Adrenal gland (tissue), 12 donors: ENCODE measurements around the gene DISP2. TPM values are rescaled to one million over a fixed set of nuclear protein-coding genes. Genes with fewer than 3 reads are reported as not detected.
A peak's percentile ranks its signal among the peaks of the same experiment; 100 is the strongest.

Experiments
- DNase-seq, 7 donors: peaks; one replicate each; pipeline ENCODE4 v3.0.0-alpha.2; 2019 to 2020
- H3K27ac ChIP-seq, 5 donors: fragments of 200-600 bp; sonication (generic) in 4 of 5; 1 replicate in 3 of 5; 2 replicates in 2 of 5; pipeline versions ENCODE4 v1.5.1 to v1.8.0; 2016 to 2020; ENCODE audit warnings: mild to moderate bottlenecking in 1 of 5
- H3K27me3 ChIP-seq: fragments of 200-600 bp; 2 replicates; pipeline ENCODE4 v1.8.0; 2021
- H3K36me3 ChIP-seq, 2 donors: fragments of 200-600 bp; replicated peaks in 1 of 2; 1 replicate in 1 of 2; 2 replicates in 1 of 2; pipeline versions ENCODE4 v1.5.1 to v1.8.0; 2018 to 2022
- H3K4me1 ChIP-seq, 2 donors: fragments of 200-600 bp; replicated peaks in 1 of 2; 1 replicate in 1 of 2; 2 replicates in 1 of 2; pipeline versions ENCODE4 v1.5.1 to v1.8.0; 2018 to 2021
- H3K4me3 ChIP-seq, 4 donors: fragments of 200-600 bp; sonication (generic) in 3 of 4; one replicate each; pipeline ENCODE4 v1.5.1; 2016 to 2018
- H3K9me3 ChIP-seq, 3 donors: fragments of 200-600 bp; sonication (generic) in 1 of 3; replicated peaks in 1 of 3; 1 replicate in 2 of 3; 2 replicates in 1 of 3; pipeline versions ENCODE4 v1.5.1 to v1.8.0; 2016 to 2021
- POLR2A ChIP-seq, 2 donors: fragments of 450-650 bp; IDR thresholded peaks; one replicate each; pipeline ENCODE4 v1.6.1; 2017; ENCODE audit warnings: antibody characterized with exemption in 2 of 2, mild to moderate bottlenecking in 2 of 2, moderate library complexity in 1 of 2
- WGBS, 4 donors: extraction: QIAGEN DNeasy Blood & Tissue Kit in 2 of 4; methylation state at CpG; one replicate each; pipeline versions ENCODE4 v1.1.5 to v1.1.7; 2013 to 2017; 5-methylcytosine and 5-hydroxymethylcytosine counted together
- intact Hi-C, 2 donors: fragments of 100-400 bp; cut with DNase I; formaldehyde crosslinking; loops; one replicate each; pipeline versions ENCODE4 v1.14.1 to v1.15.0; 2022 to 2023
- polyA plus RNA-seq, 3 donors: library from polyadenylated mRNA; stranded (reverse); fragments of 200-250 nt in 2 of 3; fragments of 350-450 nt in 1 of 3; fragmentation: Illumina TruSeq in 1 of 3; extraction: RNeasy Lipid Tissue Mini Kit (QIAGEN cat#74804) in 1 of 3; gene quantifications; one replicate each; pipeline ENCODE4 v1.2.3, GENCODE V29; 2013 to 2014
- total RNA-seq, 9 donors: library from RNA; depleted of rRNA in 4 of 9; stranded (reverse); fragments of >200 nt in 4 of 9; fragments of 120-200 nt in 1 of 9; fragmentation: NEBNext Ultra II Directional in 1 of 9; extraction: Animal tissue kit (Norgen Biotek cat#: 25700) in 1 of 9; gene quantifications; one replicate each; pipeline versions ENCODE4 v1.1.0 to v1.2.4, GENCODE V29; 2013 to 2023
- TF ChIP-seq, protein P1 (sequence below), 6 experiments: fragments of 450-650 bp in 4 of 6; fragments of 200-600 bp in 2 of 6; sonication (generic) in 1 of 6; IDR thresholded peaks; 1 replicate in 5 of 6; 2 replicates in 1 of 6; pipeline versions ENCODE4 v1.5.1 to v1.8.0; 2016 to 2021; ENCODE audit warnings: antibody characterized with exemption in 6 of 6, mild to moderate bottlenecking in 2 of 6, moderate library complexity in 1 of 6
- donor health status: healthy with polysubstance abuse.
- donor health status: Bipolar disorder and iron deficiency.
- donor health status: DM: yes; HTN: yes; CAD: no.
- donor health status: DM: no; HTN: no; CAD: no.
- donor health status: DM: no; HTN: no; CAD: no.
- donor health status: DM: yes; HTN: yes; CAD: no.

The DISP2 gene
- total and polyA plus RNA-seq, 12 donors: 0.36 to 19.4 (median 1.2) TPM; not detected in 1

DNA sequence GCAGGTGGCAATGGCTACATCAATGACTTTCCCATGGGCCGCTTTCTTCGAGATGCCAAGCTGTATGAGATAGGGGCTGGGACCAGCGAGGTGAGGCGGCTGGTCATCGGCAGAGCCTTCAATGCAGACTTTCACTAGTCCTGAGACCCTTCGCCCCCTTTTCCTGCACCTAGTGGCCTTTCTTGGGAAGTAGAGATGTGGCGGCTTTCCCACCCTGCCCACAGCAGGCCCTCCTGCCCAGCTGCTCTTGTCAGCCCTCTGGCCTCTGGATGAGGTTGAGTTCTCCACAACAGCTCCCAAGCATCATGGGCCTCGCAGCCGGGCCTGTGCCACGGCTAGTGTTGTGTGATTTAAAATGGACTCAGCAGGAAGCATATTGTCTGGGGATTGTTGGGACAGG is 60.1 kb downstream of the DISP2 start:
- 89 to 93% (median 92%) methylated on average over 7 to 10 of the region's 10 CpGs for WGBS, 4 donors
- H3K27me3 ChIP-seq: no peaks in the 10 kb centered on the region
- no peak overlapping the region for H3K27ac ChIP-seq
- DNase-seq: no peak
- no peak overlapping the region for H3K4me3 ChIP-seq
- H3K36me3 ChIP-seq: peaks cover 0 to 49% of the 10 kb centered on the region in 2 donors
- no peaks in the 10 kb centered on the region for H3K9me3 ChIP-seq
- TF ChIP-seq, protein P1, sequence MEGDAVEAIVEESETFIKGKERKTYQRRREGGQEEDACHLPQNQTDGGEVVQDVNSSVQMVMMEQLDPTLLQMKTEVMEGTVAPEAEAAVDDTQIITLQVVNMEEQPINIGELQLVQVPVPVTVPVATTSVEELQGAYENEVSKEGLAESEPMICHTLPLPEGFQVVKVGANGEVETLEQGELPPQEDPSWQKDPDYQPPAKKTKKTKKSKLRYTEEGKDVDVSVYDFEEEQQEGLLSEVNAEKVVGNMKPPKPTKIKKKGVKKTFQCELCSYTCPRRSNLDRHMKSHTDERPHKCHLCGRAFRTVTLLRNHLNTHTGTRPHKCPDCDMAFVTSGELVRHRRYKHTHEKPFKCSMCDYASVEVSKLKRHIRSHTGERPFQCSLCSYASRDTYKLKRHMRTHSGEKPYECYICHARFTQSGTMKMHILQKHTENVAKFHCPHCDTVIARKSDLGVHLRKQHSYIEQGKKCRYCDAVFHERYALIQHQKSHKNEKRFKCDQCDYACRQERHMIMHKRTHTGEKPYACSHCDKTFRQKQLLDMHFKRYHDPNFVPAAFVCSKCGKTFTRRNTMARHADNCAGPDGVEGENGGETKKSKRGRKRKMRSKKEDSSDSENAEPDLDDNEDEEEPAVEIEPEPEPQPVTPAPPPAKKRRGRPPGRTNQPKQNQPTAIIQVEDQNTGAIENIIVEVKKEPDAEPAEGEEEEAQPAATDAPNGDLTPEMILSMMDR (IDR thresholded peaks at IDR 0.05): no peak
- TF ChIP-seq POLR2A (IDR thresholded peaks at IDR 0.05): no peak
- H3K4me1 ChIP-seq: peaks cover 16 to 21% of the 10 kb centered on the region in 2 donors
- intact Hi-C loops: loop anchor here in 1 of 2 donors (10.0 kb wide), 1 partner anchor 53 kb away; no protein-coding TSS in a partner anchor

DNA sequence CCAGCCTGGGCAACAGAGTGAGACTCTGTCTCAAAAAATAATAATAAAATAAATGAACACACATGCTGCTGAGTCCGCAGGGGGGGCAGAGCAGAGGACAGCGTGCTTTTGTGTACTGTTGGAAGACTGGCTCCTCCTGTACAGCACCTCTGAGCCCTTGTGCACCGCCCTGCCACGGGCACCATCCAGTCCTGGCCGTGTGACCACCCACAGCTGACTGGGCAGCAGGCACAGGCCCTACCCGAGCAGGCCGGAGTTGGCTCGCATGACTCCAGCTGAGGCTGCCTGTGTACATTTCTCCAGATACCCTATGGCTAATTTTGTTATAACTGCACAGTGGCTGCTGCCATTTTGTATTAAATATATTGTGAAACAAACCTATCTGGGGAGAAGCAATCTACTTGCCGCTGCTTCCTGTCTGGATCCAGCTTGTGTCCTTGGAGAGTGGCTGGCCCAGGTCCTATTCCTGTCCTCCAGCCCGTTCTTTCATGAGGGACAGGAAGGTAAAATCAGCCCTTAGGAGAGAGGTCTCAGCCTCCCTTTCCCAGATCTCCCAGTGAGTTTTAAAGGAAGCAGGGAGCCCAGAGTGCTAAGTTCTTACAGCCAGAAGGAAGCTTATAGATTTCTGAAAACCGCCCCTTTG is 62.2 kb downstream of the DISP2 start:
- no peak for TF ChIP-seq POLR2A (IDR thresholded peaks at IDR 0.05)
- TF ChIP-seq, protein P1 (IDR thresholded peaks at IDR 0.05): no peak
- peak in 6 of 7 donors; percentile 51 to 82 (median 70) for DNase-seq
- WGBS, 4 donors: 48 to 59% (median 53%) methylated on average over 5 to 11 of the region's 11 CpGs
- intact Hi-C loops: loop anchor here in 1 of 2 donors (5.0 kb wide), 3 partner anchors 58 to 138 kb away; partner anchors contain the start of genes ANKRD63 and INAFM2
- Histone ChIP-seq H3K4me3 (no peak overlapping the region), H3K9me3 (no peaks in the 10 kb centered on the region), H3K4me1 (peaks cover 16 to 21% of the 10 kb centered on the region in 2 donors), H3K27ac (peak overlapping the region in 4 of 5 donors; percentile 30 to 77 (median 43)), H3K27me3 (no peaks in the 10 kb centered on the region), H3K36me3 (peaks cover 0 to 30% of the 10 kb centered on the region in 2 donors)

DNA sequence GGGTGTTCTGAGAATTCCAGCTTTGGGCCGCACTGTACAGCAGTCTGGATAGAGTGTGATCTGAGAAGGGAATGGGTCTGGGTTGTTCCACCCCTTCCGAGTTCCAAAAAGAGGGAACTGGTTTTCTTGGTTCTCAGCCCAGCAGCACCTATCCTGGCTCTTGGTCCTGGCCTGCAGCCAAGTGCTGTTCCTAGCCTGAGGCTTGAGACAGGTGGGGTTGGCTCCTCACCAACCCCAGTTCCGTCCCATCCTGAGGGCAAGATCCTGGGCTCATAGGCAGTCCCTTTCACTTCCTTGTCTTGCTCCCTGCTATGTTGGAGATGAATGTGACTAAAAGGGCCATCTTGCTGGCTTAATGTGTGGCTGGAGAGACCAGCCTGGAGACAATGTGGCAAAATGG is 62.8 kb downstream of the DISP2 start:
- peak overlapping the region in 4 of 5 donors; percentile 30 to 77 (median 43) for H3K27ac ChIP-seq
- H3K9me3 ChIP-seq: no peaks in the 10 kb centered on the region
- intact Hi-C loops: loop anchor here in 1 of 2 donors (5.0 kb wide), 3 partner anchors 58 to 138 kb away; partner anchors contain the start of genes ANKRD63 and INAFM2
- peaks cover 0 to 24% of the 10 kb centered on the region in 2 donors for H3K36me3 ChIP-seq
- DNase-seq: peak in 2 of 7 donors; percentile 58 to 75
- TF ChIP-seq, protein P1 (IDR thresholded peaks at IDR 0.05): no peak
- no peak for TF ChIP-seq POLR2A (IDR thresholded peaks at IDR 0.05)
- no peaks in the 10 kb centered on the region for H3K27me3 ChIP-seq
- 27 to 48% (median 36%) methylated on average over 2 to 3 of the region's 3 CpGs for WGBS, 4 donors
- H3K4me3 ChIP-seq: no peak overlapping the region
- peaks cover 21% of the 10 kb centered on the region in 2 donors for H3K4me1 ChIP-seq

DNA sequence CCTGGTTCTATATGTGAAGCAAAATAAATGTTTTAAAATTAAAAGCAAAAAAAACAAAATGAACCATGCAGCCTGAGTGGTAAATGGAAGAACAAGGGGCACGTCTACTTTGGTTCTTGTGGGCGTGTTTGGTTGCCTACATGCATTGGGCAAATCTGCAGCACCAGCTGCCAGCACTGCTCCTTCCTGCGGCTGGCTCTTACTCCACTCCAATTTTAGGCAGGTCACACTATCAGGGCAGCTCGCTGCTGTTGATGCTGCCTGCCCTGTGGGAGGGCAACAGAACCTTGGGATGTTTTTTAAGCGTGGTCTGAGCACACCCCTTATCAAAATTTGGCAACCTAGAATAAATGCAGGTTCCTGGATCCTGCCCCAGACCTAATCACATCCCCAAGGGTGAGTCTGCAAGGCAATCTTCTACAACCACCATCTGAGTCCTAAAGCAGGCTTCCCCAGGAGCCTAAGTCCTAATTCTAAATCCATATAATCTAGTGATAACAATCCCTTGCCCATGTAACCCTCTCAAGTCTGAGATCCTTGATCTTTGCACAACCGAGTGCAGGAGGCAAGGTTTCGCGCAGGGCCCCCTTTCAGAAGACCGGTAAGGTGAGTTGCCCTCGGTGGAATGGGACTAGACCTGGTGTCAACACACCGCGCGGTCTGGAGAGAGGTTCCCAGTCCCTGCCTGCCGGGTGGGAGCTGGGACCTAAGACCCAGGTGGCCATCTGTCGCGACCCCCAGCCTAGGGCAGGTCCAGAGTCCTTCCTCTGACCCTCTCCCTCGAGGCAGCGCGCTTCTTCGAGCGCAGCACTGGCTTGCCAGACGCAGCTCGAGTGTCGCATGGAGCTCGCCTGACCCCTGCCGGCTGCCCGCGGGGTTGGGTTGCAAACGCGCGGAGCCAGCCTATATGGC is 63.5 kb downstream of the DISP2 start:
- TF ChIP-seq, protein P1 (IDR thresholded peaks at IDR 0.05): peak; percentile 79 to 99 (median 96)
- TF ChIP-seq POLR2A (IDR thresholded peaks at IDR 0.05): no peak
- H3K4me3 ChIP-seq: no peak overlapping the region
- peak; percentile 74 to 87 (median 83) for DNase-seq
- H3K4me1 ChIP-seq: peaks cover 21 to 23% of the 10 kb centered on the region in 2 donors
- WGBS, 4 donors: 11 to 33% (median 12%) methylated on average over 7 to 31 of the region's 31 CpGs
- H3K27me3 ChIP-seq: no peaks in the 10 kb centered on the region
- peak overlapping the region in 3 of 5 donors; percentile 30 to 77 (median 43) for H3K27ac ChIP-seq
- intact Hi-C loops: loop anchor here in 1 of 2 donors (5.0 kb wide), 3 partner anchors 59 to 139 kb away; partner anchors contain the start of genes ANKRD63 and INAFM2
- H3K9me3 ChIP-seq: no peaks in the 10 kb centered on the region
- H3K36me3 ChIP-seq: peaks cover 0 to 17% of the 10 kb centered on the region in 2 donors
